ENCODE data around the gene SLC9C2. TPM values are rescaled to one million over a fixed set of nuclear protein-coding genes. Genes with fewer than 3 reads are reported as not detected.
"Not testable (repeated sequence)": the region's sequence is repeated elsewhere in the genome, so short reads cannot be mapped to it uniquely, and the experiment has no call there.

Gene SLC9C2
- total RNA-seq, 8 experiments from 2014 or later: 0.05 to 2.1 (median 0.05) TPM; not detected in 4

DNA sequence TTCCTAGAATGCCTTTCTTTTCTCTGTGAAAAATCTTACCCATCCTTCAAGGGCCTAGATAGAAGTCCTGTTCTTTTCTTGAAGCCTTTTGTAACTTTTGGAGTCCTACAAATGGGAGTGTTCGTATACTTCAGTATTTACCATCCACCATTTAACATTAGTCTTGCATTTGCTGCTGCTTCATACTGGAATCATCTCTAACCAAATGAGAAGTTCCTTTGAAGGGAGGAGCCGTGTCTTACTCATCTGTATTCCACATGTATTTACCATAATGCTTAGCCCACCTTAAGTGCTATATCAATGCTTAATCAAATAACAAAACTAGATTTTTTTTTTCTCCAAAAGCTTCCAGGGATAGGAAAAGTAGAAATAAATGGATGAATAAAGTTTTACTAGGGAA lies 118.6 kb downstream of the SLC9C2 start:
- in situ Hi-C loops (cut with MboI; ENCODE audit: low pct_unique_long_range_greater_than_20kb in 2 of 9, low sequenced_read_pairs in 9 of 9, unreplicated experiment in 9 of 9): no loop called here
- peak in 3 of 8 experiments; percentile 29 to 77 (median 67) for ATAC-seq (replicated peaks in 6 of 8)
- no peak overlapping the region for H3K4me3 ChIP-seq
- 0 to 100% (median 94%) methylated on average over 1 to 2 of the region's 2 CpGs; no CpG with 5 or more reads in 1 of the 10 experiments for WGBS, 10 experiments
- peaks cover 3 to 4% of the 10 kb centered on the region in 2 donors for H3K4me1 ChIP-seq (replicated peaks in 1 of 2)
- no peak overlapping the region for H3K27ac ChIP-seq

DNA sequence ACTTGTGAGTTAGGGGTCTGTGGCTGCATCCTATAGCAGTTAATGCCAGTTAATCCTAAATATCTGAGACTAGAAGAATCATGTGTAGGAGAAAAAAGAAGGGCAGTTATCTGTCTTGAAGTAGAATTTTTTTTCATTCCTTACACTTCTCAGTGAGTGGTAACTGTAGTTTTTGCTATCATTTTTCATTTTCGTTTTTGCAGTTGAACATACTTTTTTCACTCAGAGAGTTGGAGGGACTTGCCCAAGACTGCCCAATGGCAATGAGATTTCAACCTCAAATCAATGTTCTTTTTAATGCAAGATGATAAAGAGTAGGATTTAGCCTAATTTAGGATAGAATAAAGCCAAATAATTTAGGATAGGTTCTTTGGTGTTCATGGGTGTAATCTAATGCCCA lies 120.2 kb downstream of the SLC9C2 start:
- H3K4me1 ChIP-seq (replicated peaks in 1 of 2): peaks cover 7 to 14% of the 10 kb centered on the region in 2 donors
- no peak overlapping the region for H3K4me3 ChIP-seq
- H3K27ac ChIP-seq: no peak overlapping the region
- ATAC-seq (replicated peaks in 6 of 8): no peak
- in situ Hi-C loops (cut with MboI; ENCODE audit: low pct_unique_long_range_greater_than_20kb in 2 of 9, low sequenced_read_pairs in 9 of 9, unreplicated experiment in 9 of 9): no loop called here
- 75 to 100% (median 86%) methylated on average over 1 of the region's 1 CpG; no CpG with 5 or more reads in 2 of the 10 experiments for WGBS, 10 experiments

DNA sequence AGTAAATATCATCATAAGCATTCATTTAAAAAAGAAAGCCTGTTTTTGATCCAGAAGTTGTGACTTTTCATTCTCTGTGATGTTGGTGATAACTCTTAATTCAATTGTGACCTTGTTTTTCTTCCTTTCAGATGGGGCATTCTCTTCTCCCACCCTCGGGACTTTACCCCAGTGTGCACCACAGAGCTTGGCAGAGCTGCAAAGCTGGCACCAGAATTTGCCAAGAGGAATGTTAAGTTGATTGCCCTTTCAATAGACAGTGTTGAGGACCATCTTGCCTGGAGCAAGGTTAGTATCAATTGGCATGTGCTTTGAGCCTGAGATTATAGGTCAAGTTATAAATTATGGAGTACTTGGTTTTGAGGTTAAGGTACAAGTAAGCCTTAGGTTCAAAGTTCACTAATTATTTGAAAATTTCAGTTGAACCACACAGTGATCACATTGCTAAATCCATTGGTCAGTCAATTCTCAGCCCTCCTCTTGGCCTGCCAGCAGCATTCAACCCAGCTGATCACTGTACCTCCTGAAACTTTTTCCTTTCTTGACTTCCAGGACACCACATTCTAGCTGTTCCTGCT lies 121.6 kb downstream of the SLC9C2 start:
- Histone ChIP-seq H3K4me3 (no peak overlapping the region), H3K4me1 (replicated peaks in 1 of 2) (peaks cover 7 to 14% of the 10 kb centered on the region in 2 donors), H3K27ac (no peak overlapping the region)
- in situ Hi-C loops (cut with MboI; ENCODE audit: low pct_unique_long_range_greater_than_20kb in 2 of 9, low sequenced_read_pairs in 9 of 9, unreplicated experiment in 9 of 9): no loop called here
- 60 to 100% (median 100%) methylated on average over 1 of the region's 1 CpG; no CpG with 5 or more reads in 4 of the 10 experiments for WGBS, 10 experiments
- no peak for ATAC-seq (replicated peaks in 6 of 8)

DNA sequence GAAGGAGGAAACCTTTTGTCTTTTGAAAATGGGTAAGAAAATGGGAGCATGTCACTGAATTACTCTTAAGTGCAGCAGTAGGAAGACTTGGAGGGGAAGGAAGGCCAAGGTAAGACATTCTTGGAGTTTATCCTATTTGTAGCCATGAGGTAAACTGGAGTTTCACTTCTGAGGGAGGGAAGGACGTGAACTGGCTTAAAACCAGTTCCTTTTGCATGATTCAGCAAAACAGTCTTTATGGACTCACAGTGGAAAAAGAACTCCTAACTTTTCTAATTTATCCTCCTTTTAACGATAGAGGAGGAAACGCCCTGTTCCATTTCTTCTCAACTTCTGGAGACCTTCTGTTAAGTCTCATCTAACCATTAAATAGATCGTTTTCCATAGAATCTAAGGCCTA lies 123.2 kb downstream of the SLC9C2 start:
- peaks cover 15 to 28% of the 10 kb centered on the region in 2 donors for H3K4me1 ChIP-seq (replicated peaks in 1 of 2)
- ATAC-seq (replicated peaks in 6 of 8): no peak
- WGBS, 10 experiments: 40 to 100% (median 96%) methylated on average over 3 to 4 of the region's 4 CpGs
- in situ Hi-C loops (cut with MboI; ENCODE audit: low pct_unique_long_range_greater_than_20kb in 2 of 9, low sequenced_read_pairs in 9 of 9, unreplicated experiment in 9 of 9): no loop called here
- H3K27ac ChIP-seq: no peak overlapping the region
- H3K4me3 ChIP-seq: peak overlapping the region in 2 of 5 donors; percentile 75 to 99

DNA sequence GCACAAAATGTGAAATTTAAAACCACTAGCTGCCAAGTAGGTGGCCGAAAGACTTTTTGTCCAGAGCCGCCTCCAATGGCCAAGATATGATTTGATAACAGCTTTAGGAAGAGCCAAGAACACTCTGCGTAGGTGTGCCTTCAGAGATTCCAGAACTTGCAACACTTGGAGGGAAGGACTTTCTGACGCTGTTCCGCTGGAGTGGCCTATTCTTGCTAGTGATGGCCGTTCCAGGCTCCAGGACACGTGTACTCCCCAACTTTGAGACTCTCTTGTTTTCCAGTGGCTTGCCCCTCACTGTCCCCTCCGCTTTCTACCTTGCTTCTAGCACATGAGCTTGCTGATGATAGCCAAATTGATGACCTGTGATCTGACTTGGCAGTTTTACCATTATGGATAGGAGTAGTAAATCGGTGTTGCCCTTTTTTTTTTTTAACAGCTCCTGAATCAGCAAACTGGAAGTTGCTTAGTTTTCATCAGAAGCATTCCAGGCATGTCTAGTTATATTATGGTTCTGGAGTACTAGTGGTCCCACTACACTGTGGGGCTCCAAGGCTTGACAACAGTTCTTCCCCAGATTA lies 124.7 kb downstream of the SLC9C2 start:
- peaks cover 15 to 28% of the 10 kb centered on the region in 2 donors for H3K4me1 ChIP-seq (replicated peaks in 1 of 2)
- in situ Hi-C loops (cut with MboI; ENCODE audit: low pct_unique_long_range_greater_than_20kb in 2 of 9, low sequenced_read_pairs in 9 of 9, unreplicated experiment in 9 of 9): no loop called here

DNA sequence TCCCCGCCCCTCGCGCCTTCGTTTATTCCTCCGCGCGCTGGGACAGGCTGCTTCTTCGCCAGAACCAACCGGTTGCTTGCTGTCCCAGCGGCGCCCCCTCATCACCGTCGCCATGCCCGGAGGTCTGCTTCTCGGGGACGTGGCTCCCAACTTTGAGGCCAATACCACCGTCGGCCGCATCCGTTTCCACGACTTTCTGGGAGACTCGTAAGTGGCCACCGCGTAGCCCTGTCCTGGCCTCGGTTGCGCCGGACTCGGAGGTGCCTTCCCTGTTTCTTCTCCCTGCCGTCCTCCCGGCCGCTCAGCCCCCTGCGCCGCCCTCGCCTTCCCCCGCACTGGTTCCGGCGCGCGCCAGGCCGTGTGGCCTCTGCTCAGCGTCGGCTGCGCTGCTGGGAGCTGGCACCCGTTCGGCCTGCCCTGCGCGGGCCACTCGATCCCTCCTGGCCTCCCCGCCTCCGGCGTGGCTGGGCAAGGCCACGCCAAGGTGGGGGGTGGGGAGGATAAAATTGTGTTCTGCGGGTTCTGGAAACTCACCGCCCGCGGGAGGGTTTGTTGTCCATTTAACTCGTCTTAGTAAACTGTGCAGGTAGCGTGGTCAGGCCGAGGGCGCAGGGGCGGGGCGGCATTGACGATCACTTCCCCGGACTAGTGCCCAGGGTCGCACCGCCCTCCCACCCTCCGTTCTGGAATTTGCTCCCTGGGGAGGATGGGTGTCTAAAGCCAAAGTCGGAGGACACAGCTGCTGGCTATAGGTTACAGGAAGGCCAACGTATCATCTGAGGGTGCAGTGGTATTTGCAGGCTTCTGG lies 125.4 kb downstream of the SLC9C2 start, which contains the start of gene PRDX6:
TSS of gene PRDX6 (plus strand) at position 50 of the 808 bp plus-strand sequence. CDS start at position 113, 63 bp downstream.
- Histone ChIP-seq H3K27ac (peak within 1 kb of the TSS; percentile 88 to 97), H3K4me3 (peak within 1 kb of the TSS; percentile 51 to 99 (median 85)), H3K4me1 (replicated peaks in 1 of 2) (peaks cover 15 to 28% of the 10 kb centered on the region in 2 donors)
- in situ Hi-C loops (cut with MboI; ENCODE audit: low pct_unique_long_range_greater_than_20kb in 2 of 9, low sequenced_read_pairs in 9 of 9, unreplicated experiment in 9 of 9): no loop called here
- 0 to 2% (median 0%) methylated on average over 2 to 28 of the region's 69 CpGs; no CpG with 5 or more reads in 5 of the 10 experiments for WGBS, 10 experiments
- ATAC-seq (replicated peaks in 6 of 8): peak; percentile 54 to 80 (median 77)

More for the DNA sequence above, 124.7 kb downstream of the SLC9C2 start:
- H3K27ac ChIP-seq: peak overlapping the region; percentile 88 to 97
- WGBS, 10 experiments: 0 to 20% (median 0%) methylated on average over 1 to 9 of the region's 9 CpGs; no CpG with 5 or more reads in 2 of the 10 experiments
- peak in 3 of 8 experiments; percentile 10 to 19 (median 15) for ATAC-seq (replicated peaks in 6 of 8)
- peak overlapping the region; percentile 51 to 99 (median 85) for H3K4me3 ChIP-seq

DNA sequence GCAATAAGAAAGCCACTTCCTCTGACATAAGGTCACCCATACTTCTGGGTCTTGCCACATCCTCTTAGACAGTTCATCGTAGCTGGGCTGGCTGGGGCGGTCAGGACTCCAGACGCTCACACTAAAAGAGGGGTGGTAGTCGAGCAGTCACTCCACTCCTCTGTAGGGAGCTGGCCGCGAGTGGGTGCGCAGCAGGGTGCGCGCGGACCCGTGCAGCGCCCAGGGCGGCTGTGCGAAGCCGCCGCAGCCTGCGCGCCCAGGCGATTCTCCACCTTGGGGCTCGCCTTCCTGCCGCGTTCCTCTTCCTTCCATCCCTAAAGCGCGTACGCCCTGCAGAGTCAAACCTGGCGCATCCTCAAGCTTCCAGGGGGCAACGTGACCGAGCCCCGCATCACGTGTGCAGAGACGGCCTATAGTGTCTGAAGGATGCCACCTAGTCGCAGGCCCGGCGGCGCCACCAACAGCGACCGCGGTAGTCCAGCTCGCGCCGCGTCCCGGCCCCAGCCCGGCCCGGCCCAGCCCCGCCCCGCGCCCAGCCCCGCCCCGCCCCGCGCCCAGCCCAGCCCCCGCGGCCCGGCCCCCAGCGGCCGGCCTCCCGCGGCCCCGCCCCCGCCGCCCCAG lies 126.1 kb downstream of the SLC9C2 start:
- in situ Hi-C loops (cut with MboI; ENCODE audit: low pct_unique_long_range_greater_than_20kb in 2 of 9, low sequenced_read_pairs in 9 of 9, unreplicated experiment in 9 of 9): no loop called here
- peak overlapping the region; percentile 53 to 82 for H3K27ac ChIP-seq
- WGBS, 10 experiments: 0 to 10% (median 3%) methylated on average over 2 to 24 of the region's 62 CpGs; no CpG with 5 or more reads in 5 of the 10 experiments
- H3K4me1 ChIP-seq (replicated peaks in 1 of 2): peaks cover 15 to 28% of the 10 kb centered on the region in 2 donors
- peak overlapping the region; percentile 51 to 99 (median 85) for H3K4me3 ChIP-seq
- ATAC-seq (replicated peaks in 6 of 8): peak; percentile 72 to 96 (median 94)

DNA sequence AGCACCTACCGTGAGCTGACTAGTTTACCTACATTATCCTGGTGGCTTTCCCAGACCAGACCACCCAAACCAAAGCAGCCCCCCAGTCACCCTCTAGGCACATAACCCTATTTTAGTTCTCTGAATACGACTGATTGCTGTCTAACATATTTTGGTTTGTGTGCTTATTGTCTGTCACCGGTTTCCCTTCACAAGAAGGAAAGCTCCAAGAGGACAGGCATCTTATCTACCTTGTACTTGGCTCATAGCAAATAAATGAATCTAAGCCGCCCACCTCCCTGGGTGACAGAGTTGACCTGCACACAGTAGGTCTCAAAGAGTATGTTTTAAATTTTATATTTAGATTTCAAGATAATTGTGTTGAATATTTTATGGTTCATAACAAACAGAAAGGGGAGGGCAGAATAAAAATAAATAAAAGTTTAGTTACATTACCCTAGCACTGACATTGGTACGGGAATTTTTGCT lies 126.6 kb downstream of the SLC9C2 start:
- no peak for ATAC-seq (replicated peaks in 6 of 8)
- in situ Hi-C loops (cut with MboI; ENCODE audit: low pct_unique_long_range_greater_than_20kb in 2 of 9, low sequenced_read_pairs in 9 of 9, unreplicated experiment in 9 of 9): no loop called here
- Histone ChIP-seq H3K4me3 (peak overlapping the region; percentile 51 to 99 (median 85)), H3K4me1 (replicated peaks in 1 of 2) (peaks cover 15 to 28% of the 10 kb centered on the region in 2 donors), H3K27ac (peak overlapping the region in 1 of 2 donors; percentile 82)
- 0 to 100% (median 55%) methylated on average over 1 to 5 of the region's 5 CpGs for WGBS, 10 experiments

DNA sequence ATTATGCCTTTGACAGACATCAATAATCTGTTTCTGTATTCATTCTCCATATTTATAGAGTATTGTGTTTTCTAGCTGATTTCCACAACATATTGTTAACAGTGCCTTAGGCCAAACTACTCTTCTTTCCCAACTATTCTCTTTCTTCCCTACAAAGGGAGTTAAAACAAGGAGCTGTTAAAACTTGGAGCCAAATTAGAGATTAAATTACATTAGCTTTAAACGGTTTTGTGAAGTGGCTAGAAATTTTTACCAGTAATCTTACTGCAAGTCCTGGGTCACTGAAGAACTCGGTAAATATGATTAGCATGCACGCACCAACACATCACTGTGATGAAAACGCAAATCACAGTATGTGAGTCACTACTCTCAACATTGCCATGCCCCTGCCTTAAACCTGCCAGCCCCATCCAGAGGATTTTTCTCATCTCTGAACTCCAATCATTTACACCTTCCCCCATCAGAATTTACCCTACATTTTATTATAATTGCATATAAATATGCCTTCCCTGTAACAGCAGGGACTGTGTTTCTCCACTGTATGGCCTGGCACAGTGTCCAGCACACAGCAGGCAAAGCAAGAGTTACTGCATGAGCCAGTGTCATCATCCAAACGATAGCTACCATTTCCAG lies 127.2 kb downstream of the SLC9C2 start:
- Histone ChIP-seq H3K4me3 (peak overlapping the region; percentile 51 to 99 (median 85)), H3K4me1 (replicated peaks in 1 of 2) (peaks cover 15 to 28% of the 10 kb centered on the region in 2 donors), H3K27ac (no peak overlapping the region)
- WGBS, 10 experiments: 2 to 64% (median 38%) methylated on average over 1 to 5 of the region's 5 CpGs
- peak in 2 of 8 experiments; percentile 5 to 16 for ATAC-seq (replicated peaks in 6 of 8)
- in situ Hi-C loops (cut with MboI; ENCODE audit: low pct_unique_long_range_greater_than_20kb in 2 of 9, low sequenced_read_pairs in 9 of 9, unreplicated experiment in 9 of 9): no loop called here

DNA sequence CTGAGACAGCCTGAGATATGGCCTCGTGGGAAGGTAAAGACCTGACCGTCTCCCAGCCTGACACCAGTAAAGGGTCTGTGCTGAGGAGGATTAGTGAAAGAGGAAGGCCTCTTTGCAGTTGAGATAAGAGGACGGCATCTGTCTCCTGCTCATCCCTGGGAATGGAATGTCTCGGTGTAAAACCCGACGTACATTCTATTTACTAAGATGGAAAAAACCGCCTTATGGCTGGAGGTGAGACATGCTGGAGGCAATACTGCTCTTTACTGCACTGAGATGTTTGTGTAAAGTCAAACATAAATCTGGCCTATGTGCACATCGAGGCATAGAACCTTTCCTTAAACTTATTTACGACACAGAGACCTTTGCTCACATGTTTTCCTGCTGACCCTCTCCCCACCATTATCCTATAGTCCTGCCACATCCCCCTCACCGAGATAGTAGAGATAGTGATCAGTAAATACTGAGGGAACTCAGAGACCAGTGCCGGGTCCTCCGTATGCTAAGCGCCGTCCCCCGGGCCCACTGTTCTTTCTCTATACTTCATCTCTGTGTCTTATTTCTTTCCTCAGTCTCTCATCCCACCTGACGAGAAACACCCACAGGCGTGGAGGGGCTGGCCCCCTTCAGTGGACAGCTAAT lies 128.0 kb downstream of the SLC9C2 start:
- H3K27ac ChIP-seq; ATAC-seq (replicated peaks in 6 of 8): not testable (repeated sequence)
- 50 to 100% (median 89%) methylated on average over 1 to 15 of the region's 17 CpGs; no CpG with 5 or more reads in 1 of the 10 experiments for WGBS, 10 experiments

DNA sequence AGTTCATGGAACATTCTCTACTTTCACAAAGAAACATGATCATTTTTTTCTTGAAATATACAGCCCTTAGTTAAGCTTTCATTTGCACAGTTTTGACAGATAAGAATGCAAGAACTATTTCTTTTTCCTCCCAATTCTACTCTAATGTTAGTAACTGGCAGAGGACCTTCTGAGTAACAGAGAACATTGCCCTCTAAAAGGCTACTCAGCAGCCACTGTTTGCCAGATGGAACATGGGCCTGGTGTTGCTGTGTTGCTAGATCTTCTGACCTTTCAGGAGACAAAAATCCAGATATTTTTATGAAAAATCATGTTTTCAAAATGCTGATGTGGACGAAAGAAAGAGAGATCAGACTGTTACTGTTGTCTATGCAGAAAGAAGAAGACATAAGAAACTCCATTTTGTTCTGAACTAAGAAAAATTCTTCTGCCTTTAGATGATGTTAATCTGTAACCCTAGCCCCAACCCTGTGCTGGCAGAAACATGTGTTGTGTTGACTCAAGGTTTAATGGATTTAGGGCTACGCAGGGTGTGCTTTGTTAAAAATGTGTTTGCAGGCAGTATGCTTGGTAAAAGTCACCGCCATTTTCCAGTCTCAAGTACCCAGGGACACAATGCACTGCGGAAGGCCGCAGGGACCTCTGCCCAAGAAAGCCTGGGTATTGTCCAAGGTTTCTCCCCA lies 128.6 kb downstream of the SLC9C2 start:
- Histone ChIP-seq H3K27ac (no peak overlapping the region), H3K4me1 (replicated peaks in 1 of 2) (peaks cover 11 to 24% of the 10 kb centered on the region in 2 donors), H3K4me3 (no peak overlapping the region)
- WGBS, 10 experiments: 63 to 94% (median 86%) methylated on average over 1 to 5 of the region's 5 CpGs; no CpG with 5 or more reads in 1 of the 10 experiments
- in situ Hi-C loops (cut with MboI; ENCODE audit: low pct_unique_long_range_greater_than_20kb in 2 of 9, low sequenced_read_pairs in 9 of 9, unreplicated experiment in 9 of 9): no loop called here
- no peak for ATAC-seq (replicated peaks in 6 of 8)

More for the DNA sequence above, 128.0 kb downstream of the SLC9C2 start:
- Histone ChIP-seq H3K4me1 (replicated peaks in 1 of 2) (peaks cover 15 to 28% of the 10 kb centered on the region in 2 donors), H3K4me3 (peak overlapping the region in 3 of 5 donors; percentile 51 to 85 (median 75))
- in situ Hi-C loops (cut with MboI; ENCODE audit: low pct_unique_long_range_greater_than_20kb in 2 of 9, low sequenced_read_pairs in 9 of 9, unreplicated experiment in 9 of 9): not testable (repeated sequence)
